ENCODE data around the gene STRN4. TPM values are rescaled to one million over a fixed set of nuclear protein-coding genes. Genes with fewer than 3 reads are reported as not detected.

The STRN4 gene
- total RNA-seq, 1 experiment from 2014 or later: 107 TPM

- BruUV-seq (replicated peaks): no TSS peak
- no peaks in the 10 kb centered on the region for H3K9me2 ChIP-seq (ENCODE audit: insufficient read depth)
- H3K9me3 ChIP-seq (ENCODE audit: control insufficient read depth in 1 of 2, insufficient read depth in 1 of 2, low read depth in 1 of 2, low read length in 2 of 2): no peaks in the 10 kb centered on the region
- peaks cover 45% of the 10 kb centered on the region for H3K79me2 ChIP-seq (ENCODE audit: insufficient read depth, low read length)
- no peak for ATAC-seq
- H3K4me3 ChIP-seq (replicated peaks in 1 of 2; ENCODE audit: low read depth in 1 of 2, low read length in 2 of 2): no peak overlapping the region
- H4K20me1 ChIP-seq (ENCODE audit: insufficient read depth): peaks cover 4% of the 10 kb centered on the region; the same call in 1 of the 2 replicates
- no peak overlapping the region for H3K27ac ChIP-seq (ENCODE audit: low read depth, low read length)
- no peak overlapping the region for H2AFZ ChIP-seq (ENCODE audit: low read depth, low read length, poor library complexity, severe bottlenecking)
- H3K9ac ChIP-seq (ENCODE audit: low read length): no peak overlapping the region
- H3K27me3 ChIP-seq (ENCODE audit: insufficient read depth, low read length): no peaks in the 10 kb centered on the region
- intact Hi-C loops (cut with micrococcal nuclease): loop anchor here (5.0 kb wide), 1 partner anchor 43 kb away; no protein-coding TSS in a partner anchor
- TF ChIP-seq FOSL1 (IDR thresholded peaks at IDR 0.05; ENCODE audit: low read depth) (no peak), ZBTB33 (IDR thresholded peaks at IDR 0.05; ENCODE audit: extremely low read depth, insufficient replicate concordance, low read length) (no peak), TCF7L2 (IDR thresholded peaks at IDR 0.05; ENCODE audit: borderline replicate concordance, extremely low read depth, insufficient read depth, insufficient read length) (no peak), EZH2 (IDR thresholded peaks at IDR 0.05) (no peak), RAD21 (IDR thresholded peaks at IDR 0.05; ENCODE audit: low read depth) (no peak), POLR2A (IDR thresholded peaks at IDR 0.05; ENCODE audit: borderline replicate concordance, extremely low read depth, insufficient read depth, insufficient read length) (no peak), CBX3 (IDR thresholded peaks at IDR 0.05; ENCODE audit: low read depth) (no peak), ZFX (IDR thresholded peaks at IDR 0.05) (no peak), ZNF274 (IDR thresholded peaks at IDR 0.05; ENCODE audit: low read depth, low read length) (no peak)
- TF ChIP-seq, protein P1, sequence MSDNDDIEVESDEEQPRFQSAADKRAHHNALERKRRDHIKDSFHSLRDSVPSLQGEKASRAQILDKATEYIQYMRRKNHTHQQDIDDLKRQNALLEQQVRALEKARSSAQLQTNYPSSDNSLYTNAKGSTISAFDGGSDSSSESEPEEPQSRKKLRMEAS (IDR thresholded peaks at IDR 0.05): no peak
- ChIA-PET RAD21 (ENCODE audit: low non-redundant PET in 1 of 2, low total read pairs in 2 of 2, uncharacterized antibody in 2 of 2, unreplicated experiment in 2 of 2) (interaction anchor here in 1 of 2 experiments (1.0 kb wide), 1 partner anchor 22 kb away, joined by 3 read pairs; no protein-coding TSS in a partner anchor), CTCF (interaction anchor here (0.6 kb wide), 1 partner anchor 52 kb away, joined by 6 read pairs; no protein-coding TSS in a partner anchor), POLR2A (interaction anchor here (0.6 to 3.4 kb wide), 12 partner anchors 8 to 1500 kb away, joined by 3 to 26 read pairs (median 5); no protein-coding TSS in a partner anchor)
- H3K36me3 ChIP-seq (ENCODE audit: control insufficient read depth in 1 of 2, insufficient read depth in 2 of 2, low read length in 2 of 2): peaks cover 0 to 17% of the 10 kb centered on the region in 2 experiments; a peak in 1 of 4 replicates
- peaks cover 40 to 57% of the 10 kb centered on the region in 2 experiments for H3K4me1 ChIP-seq (ENCODE audit: control insufficient read depth in 1 of 2, insufficient read depth in 2 of 2, low read length in 2 of 2)
- no peak for DNase-seq (ENCODE audit: low read depth, low spot score)
- no peak overlapping the region for H3K4me2 ChIP-seq (ENCODE audit: low read length)
Measured at GRCh38 chr19:46788968-46789338, 42.7 kb upstream of the STRN4 start.
